Activated CD8-positive, alpha-beta memory T cell treated with anti-CD3 and anti-CD28 coated beads for 1 hour (primary cell): ENCODE results near the gene PC.
"Not testable (repeated sequence)": the region's sequence is repeated elsewhere in the genome, so short reads cannot be mapped to it uniquely, and the experiment has no call there.

Experiments
- DNase-seq, 2 donors: peaks; one replicate each; pipeline ENCODE4 v3.0.0-alpha.2; 2020; ENCODE audit warnings: low read depth in 1 of 2; ENCODE audit errors: extremely low read depth in 1 of 2

Gene PC

DNA sequence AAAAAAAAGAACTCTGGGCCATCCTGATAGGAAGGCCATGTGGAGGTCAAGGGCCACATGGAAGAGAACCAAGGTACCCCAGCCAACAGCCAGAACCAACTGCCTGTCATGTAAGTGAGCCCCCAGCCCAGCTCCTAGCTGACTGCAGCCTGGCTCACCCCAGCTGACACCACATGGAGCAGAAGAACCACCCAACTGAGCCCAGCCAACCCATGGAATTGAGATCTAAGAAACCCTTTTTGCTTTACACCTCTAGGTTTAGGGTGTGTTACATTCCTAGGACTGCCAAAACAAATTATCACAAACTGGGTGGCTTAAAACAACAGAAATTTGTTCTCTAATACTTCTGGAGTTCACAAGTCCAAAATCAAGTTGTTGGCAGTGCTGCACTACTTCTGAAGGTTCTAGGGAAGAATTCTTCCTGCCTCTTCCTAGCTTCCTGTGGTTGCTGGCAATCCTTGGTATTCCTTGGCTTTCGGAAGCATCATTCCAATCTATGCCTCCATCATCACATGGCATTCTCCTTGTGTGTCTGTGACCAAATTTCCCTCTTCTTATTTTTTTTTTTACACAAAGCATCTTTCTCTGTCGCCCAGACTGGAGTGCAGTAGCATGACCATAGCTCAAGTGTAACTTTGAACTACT lies 21.3 kb upstream of the PC start:
- no peak for DNase-seq

DNA sequence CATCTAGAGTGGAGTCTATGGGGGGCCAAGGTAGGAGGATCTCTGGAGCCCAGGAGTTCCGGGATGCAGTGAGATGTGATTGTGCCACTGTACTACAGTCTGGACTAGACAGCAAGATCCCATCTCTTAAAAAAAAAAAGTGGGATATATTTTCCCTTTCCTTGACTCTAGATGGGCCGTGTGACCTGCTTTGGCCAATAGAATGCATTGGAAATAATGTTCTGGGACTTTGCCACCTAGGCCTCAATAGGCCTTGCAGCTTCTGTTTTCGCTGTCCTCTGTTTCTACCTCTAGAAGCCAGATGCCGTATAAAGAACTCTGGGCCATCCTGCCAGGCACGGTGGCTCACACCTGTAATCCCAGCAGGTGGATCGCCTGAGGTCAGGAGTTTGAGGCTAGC lies 20.5 kb upstream of the PC start:
- no peak for DNase-seq

DNA sequence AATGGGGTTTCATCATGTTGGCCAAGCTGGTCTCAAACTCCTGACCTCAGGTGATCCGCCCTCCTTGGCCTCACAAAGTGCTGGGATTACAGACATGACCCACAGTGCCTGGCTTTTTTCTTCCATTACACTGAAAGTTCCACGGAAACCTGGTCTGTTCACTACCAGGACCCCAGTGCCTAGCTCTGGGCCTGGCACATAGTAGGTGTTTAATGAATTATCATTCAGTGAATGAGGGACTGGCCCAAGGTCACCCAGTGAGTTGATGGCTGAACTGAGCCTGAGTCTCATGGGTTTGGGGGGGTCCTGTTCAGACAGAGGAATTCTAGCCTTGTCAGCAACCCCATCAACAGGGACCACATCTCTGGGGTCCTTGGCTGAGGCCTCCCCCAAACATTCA lies 20.0 kb upstream of the PC start:
- no peak for DNase-seq

DNA sequence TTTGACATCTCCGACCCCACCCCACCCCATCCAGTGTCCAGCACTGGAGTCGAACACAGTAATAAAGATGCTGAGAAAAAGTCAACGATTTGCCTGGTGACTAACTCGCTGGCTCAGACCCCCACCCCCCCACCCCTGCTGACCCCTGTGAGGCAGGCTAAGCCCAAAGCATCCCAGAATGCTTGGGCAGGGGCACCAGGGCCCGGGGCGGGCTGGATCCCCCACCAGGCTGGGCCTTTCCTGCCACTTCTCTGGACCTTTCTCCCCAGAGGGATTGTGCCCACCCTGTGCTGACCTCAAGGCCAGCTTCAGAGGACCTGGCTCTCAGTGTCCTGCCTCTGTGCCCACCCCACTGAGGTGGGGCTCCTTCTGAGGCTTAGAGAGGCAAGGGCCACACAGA lies 18.7 kb upstream of the PC start:
- DNase-seq = no peak

DNA sequence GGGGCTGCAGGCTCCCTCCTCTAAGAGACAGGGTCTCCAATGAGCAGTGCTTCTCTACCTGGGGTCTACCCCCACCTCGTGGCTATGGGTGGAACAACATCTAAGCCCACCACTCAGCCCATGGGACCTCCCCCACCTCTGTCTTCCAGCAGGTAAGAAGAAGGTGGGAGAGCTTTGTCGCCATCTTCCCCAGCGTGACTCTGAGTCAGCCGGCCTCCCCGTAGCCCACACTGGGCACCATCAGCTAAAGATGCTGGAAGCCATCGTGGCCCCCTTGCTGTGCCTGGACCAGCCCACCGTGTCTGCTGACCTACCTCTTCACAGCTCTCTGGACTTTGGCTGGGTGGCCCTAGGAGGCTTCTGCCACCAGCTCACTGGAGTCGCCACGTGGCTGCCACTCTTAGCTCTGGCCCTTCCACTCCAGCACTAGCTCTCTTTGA lies 17.9 kb upstream of the PC start:
- no peak for DNase-seq

DNA sequence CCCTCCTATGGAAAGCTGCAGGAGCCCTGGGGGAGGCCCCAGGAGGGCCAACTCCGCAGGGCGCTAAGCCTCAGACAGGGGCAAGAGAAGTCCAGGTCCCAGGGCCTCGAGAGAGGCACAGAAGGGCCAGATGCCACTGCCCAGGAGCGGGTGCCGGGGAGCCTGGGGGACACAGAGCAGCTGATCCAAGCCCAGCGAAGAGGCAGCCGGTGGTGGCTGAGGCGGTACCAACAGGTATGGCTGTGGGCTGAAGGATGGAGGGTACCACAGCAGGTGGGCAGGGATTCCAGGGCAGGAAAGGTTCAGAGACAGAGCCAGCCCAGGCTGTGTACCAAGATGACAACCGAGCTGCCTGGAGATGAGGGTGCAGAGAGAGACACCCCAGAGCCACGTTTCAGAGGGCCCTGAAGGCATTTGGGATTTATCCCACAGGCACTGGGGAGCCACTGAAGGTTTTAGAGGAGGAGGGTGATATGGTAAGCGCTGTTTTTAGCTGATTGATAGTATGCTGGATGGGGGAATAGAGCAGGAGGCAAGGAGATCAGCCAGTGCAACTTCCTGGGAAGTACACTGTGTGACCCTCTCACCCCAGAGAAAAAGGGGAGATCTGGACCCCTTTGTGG lies 17.3 kb upstream of the PC start:
- no peak for DNase-seq

DNA sequence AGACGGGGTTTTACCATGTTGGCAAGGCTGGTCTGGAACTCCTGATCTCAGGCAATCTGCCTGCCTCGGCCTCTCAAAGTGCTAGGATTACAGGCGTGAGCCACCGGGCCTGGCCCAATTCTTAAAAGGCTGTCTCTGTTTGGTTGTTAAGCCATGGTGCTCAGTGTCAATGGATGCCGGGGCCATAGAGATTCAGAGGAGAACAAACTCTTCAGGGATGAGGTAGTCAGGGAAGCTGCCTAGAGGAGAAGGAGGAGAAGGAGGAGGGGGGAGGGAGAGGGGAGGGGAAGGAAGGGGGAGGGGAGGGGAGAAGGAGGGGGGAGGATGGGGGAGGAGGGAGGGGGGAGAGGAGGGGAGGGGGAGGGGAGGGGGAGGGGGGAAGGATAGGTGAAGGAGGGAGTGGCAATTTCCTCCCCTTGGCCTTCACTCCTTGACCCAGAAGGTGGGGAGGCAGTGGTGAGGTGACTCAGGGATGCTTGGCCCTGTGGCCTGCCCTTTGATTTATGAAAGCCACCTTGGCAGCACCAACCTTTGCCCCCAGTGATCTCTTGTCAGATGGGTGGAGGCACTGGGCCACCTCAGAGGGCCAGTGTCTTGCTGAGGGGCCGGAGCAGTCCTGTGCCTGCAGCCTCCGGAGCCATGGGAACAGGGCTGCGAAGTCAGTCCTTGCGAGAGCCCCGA lies 16.7 kb upstream of the PC start, which contains the start of gene C11orf86:
Gene C11orf86, plus strand, starts transcription at position 581 of the 681 bp plus-strand sequence. Its CDS starts 59 bp downstream, at position 640.
- DNase-seq = no peak

DNA sequence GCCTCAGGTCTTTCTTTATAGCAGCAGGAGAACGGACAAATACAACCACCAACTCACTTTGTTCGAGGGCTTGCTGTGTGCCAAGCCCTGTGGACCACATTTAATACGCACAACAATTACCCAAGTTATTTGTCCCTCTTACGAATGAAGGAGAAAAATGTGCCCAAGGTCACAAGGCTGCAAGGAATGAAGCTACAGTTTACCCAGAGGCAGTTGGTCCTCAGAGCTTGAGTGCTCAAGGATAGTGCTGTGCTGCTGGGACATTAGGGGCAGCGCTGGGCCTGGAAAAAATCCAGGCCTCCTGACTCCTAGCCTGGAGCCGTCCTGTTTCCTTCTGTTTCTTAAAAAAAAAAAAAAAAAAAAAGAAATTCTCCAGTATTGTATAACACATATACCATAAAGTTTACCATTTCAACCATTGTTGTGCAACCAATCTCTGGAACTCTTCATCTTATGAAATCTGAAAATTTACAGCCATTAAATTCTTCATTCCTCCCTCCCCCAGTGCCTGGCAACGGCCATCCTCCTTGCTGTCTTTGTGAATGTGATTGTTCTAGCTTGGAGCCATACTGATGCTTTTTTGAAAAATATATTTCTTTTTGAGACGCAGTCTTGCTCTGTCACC lies 15.9 kb upstream of the PC start:
- no peak for DNase-seq

DNA sequence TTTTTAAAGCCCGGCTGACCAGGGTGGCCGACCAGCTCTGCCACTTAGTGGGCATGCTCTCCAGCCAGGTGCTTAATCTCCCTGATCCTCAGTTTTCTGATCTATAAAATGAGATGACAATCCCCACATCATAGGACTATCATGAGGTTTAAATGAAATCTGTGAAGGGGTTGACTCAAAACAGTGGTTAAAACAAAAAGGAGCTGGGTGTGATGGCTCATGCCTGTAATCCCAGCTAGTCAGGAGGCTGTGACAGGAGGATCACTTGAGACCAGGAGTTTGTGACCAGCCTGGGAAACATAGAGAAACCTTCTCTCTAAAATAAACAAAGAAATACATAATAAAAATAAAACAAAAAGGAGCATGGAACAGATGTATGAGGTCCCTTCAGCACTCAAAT lies 13.3 kb upstream of the PC start:
- no peak for DNase-seq

DNA sequence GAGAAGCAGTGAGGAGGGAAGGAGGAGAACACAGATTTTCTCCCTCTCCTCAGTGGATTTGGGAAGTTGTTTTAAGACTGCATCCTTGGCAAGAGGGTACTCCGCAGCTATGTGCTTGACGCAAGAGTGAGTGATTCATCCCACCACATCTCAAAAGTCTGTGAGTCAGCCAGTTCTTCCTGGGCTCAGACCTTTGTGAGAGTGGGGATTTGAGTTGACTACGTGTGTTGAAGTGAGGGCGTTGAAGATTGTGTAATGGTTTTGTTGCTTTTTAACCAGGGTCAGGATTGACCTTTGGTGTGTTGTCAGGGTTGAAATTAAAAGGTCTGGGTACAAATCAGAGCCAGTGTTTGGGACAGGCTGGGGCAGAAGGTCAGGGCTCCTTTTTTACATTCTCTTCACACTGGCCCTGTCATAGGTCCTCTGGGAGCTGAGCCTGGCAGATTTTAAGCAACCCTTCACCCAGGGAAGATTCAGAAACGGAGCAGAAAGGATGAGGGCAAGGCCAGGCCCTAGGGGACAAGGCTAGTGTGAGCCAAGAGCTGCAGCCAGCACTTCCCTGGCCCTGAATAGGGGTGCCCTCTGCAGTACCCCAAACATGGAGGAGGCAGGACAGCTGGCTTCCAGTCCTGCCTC lies 12.7 kb upstream of the PC start:
- no peak for DNase-seq

DNA sequence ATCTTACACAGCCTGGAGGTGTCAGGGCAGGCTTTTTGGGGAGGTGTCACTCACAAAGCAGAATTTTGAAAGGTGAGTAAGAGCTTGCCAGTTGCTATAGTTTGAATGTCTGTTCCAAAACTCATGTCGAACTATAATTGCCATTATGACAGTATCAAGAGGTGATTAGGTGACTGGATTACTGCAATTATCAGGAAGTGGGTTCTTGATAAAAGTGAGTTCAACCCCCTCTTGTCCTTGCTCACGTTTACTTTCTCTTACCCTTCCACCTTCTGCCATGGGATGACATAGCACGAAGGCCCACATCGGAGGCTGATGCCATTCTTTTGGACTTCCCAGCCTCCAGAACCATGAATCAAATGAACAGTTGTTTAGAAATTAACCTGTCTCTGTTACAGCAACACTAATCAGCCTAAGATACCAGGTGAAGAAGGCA lies 12.2 kb upstream of the PC start:
- DNase-seq = no peak

DNA sequence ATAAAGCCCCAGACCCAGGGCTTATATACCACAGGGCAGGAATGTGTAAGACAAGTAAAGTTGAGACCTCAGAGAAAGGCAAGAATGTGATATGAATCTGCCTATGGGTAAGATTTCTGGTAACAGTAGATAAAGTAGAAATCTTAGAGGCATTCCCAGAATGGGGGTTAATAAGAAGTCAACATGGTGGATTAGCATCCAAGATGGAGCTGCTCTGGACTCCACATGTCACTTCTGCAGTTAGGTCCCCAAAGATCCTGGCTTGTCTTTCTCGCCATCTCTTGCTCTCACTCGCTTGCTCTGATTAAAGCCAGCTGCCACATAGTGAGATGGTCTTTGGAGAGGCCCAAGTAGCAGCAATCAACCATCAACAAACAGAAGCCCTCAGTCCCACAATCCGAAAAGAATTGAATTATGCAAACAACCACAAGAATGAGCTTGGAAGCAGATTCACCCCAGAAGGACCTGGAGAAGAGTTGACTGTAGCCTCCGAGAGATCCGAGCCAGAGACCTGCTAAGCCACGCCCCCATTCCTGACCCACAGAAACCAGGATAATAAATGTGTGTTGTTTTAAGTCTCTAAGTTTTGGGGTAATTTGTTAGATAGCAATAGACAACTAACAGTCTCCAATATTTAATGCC lies 11.5 kb upstream of the PC start:
- no peak for DNase-seq

DNA sequence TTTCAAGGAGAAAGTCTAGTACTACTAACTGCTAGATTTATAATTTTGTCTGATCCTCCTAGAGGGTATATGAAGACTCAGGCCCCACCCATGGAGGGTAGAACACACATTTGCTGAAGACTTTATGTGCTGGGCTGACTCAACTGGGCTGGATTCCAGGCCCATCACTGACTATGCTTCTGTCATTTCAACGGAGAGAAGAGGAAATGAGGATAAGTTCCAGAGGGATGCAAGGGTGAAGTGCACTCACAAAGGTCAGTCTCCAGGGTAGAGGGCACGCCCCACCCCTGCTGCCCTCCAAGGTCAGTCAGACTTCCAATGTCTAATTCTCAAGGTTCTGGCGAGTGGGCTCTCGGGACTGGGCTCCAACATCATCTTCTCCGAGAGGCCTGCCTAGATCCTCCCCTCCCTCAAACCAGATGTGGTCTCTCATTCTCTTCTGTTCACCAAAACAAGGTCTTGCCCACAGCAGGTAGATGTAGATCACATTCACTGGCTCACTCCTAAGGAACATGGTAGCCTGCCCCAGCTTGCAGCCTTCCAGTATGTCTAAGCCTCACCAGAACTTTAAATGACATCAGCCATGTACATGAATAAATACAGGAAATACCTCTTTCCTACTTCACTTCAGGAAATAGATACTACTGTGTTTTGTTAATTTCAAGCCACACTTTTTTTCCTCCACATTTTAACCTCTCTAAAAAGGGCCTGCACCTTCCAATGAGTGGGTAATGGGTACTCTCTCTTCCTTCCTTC lies 9.7 kb upstream of the PC start:
- DNase-seq = no peak

DNA sequence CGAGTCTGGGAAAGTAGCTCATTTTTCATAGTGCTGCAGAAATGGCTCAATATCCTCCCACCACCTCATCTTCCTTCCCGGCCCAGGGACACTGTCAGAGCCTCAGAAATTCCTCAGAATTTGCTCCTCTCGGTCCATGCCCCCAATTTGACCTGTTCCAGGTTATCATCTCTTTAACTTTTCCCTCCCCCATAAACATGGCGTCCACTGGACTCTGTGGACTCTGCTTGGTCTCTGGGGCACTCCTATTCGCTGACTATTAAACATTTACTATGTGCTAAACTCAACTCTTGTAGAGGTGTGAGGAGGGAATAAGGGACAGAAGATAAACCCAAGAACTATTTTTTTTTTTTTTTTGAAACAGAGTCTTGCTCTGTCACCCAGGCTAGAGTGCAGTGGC lies 8.2 kb upstream of the PC start:
- no peak for DNase-seq

DNA sequence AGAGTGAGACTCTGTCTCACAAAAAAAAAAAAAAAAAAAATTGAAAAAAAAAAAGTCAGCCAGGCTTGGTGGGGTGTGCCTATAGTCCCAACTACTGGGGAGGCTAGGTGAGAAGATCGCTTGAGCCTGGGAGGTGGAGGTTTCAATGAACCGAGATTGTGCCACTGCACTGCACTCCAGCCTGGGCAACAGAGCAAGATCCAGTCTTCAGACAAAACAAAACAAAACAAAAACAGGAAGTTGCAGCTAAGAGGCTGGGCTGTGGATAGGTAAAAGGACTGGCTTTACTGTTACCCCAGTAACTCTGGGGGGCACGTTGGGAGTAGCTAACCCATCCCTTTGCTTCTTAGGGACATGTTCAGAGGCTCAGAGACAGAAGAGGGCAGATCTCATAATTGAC lies 6.3 kb upstream of the PC start:
- no peak for DNase-seq

DNA sequence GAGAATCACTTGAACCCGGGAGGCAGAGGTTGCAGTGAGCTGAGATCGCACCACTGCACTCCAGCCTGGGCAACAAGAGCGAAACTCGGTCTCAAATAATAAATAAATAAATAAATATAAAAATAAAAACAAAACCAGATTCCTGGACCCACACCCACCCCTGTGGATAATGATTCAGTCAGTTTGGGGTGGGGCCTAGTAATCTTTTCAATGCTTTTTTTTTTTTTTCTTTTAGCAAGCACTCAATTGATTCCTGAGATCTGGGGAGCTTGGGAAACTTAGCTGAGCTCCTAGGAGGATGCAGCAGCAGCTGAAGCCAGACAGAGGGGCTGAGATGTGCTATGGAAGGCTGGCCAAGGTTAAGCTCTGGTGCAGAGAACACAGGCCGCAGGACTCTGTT lies 4.6 kb upstream of the PC start:
- DNase-seq = no peak

DNA sequence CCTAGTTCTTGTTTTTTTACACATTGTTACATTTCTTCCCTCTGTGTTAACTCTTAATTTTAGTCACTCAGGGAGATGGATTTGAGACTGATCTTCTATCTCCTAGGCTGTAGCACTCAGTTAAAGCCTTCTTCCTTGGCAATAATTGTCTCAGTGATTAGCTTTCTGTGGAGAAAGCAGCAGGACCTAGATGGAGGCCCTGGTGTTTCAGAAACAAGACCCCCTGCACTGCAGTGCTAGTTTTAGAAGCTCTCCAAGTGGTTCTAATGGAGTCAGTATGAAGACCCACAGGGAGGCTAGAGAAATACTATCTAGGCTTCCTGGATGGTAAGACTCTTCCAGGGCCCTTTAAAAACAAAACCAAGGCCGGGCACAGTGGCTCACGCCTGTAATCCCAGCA lies 4.1 kb upstream of the PC start:
- no peak for DNase-seq

DNA sequence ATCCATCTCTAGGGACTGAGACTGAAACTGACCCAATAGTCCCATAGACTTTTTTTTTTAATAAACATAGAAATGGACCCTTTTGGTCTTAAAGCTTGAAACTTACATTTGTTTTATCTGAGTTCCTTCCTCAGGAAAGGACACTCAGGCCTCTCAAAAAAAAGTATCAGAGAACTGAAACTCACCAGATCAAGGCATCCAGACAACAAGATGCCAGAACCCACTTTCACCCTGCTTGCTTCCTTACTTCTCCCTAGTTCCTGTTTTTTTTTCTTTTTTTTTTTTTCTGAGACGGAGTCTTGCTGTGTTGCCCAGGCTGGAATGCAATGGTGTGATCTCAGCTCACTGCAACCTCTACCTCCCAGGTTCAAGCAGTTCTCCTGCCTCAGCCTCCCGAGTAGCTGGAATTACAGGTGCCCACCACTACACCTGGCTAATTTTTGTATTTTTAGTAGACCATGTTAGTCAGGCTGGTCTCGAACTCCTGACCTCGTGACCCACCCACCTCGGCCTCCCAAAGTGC lies 3.6 kb upstream of the PC start:
- not testable (repeated sequence) for DNase-seq

DNA sequence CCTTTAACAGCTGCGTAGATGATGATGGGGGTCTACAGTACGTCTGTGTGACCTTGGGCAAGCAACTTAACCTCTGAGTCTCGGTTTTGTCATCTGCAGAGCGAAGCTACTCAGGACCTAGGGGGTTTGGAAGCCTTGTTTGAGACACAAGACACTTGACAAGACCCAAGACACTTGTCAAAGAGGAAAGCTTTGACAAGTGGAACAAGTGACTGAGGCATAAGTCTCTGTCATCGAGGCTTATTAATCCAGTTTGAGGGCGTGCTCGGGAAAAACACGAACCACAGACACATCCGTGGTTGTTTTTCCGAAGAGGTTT lies 732 bp upstream of the PC start:
- no peak for DNase-seq

DNA sequence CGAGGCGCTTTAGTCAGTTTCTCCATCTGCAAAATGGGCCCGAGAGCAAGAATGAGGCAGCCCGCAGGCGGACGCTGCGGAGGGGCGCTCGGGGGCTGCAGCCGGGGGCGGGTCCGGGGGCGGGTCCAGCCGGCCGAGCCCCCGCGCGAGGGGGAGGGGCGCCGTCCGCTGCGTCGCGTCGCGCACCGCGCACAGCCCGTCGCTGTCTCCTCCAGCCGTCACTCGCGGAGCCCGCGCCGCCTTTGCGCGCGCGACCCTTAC lies 282 bp downstream of the PC start:
- no peak for DNase-seq
